Endodermal cell (in vitro differentiated cells): ENCODE measurements around the gene FNDC3A. TPM values are rescaled to one million over a fixed set of nuclear protein-coding genes. Genes with fewer than 3 reads are reported as not detected.
A peak's percentile ranks its signal among the peaks of the same experiment; 100 is the strongest.

Experiments
- DNase-seq: peaks from one replicate; pipeline ENCODE4 v3.0.0-alpha.2; 2017
- H3K27ac ChIP-seq: 2 replicates; pipeline ENCODE4 v1.5.1; 2013; ENCODE audit warnings: mild to moderate bottlenecking, low read depth, low read length, moderate library complexity
- H3K27me3 ChIP-seq: 2 replicates; pipeline ENCODE4 v1.6.1; 2013; ENCODE audit warnings: mild to moderate bottlenecking, low read length, moderate library complexity; ENCODE audit not compliant: insufficient read depth, control insufficient read depth, poor library complexity, severe bottlenecking
- H3K36me3 ChIP-seq: 2 replicates; pipeline ENCODE4 v1.7.0; 2013; ENCODE audit warnings: mild to moderate bottlenecking, low read length, moderate library complexity; ENCODE audit not compliant: control insufficient read depth, insufficient read depth
- H3K4me1 ChIP-seq: one replicate; pipeline ENCODE4 v1.7.0; 2013; ENCODE audit warnings: low read length; ENCODE audit not compliant: control insufficient read depth, insufficient read depth
- H3K4me3 ChIP-seq: 2 replicates; pipeline ENCODE4 v1.5.1; 2013; ENCODE audit warnings: mild to moderate bottlenecking, low read length, moderate library complexity
- H3K9ac ChIP-seq: 2 replicates; pipeline ENCODE4 v1.6.1; 2013; ENCODE audit warnings: mild to moderate bottlenecking, low read length, moderate library complexity; ENCODE audit not compliant: poor library complexity, severe bottlenecking; ENCODE audit errors: extremely low read depth
- H3K9me3 ChIP-seq: 2 replicates; pipeline ENCODE4 v1.6.1; 2013; ENCODE audit warnings: mild to moderate bottlenecking, low read length, moderate library complexity; ENCODE audit not compliant: control insufficient read depth
- H3K27ac Mint-ChIP-seq: 2 replicates; pipeline ENCODE4 v1.8.0; 2020; ENCODE audit warnings: mixed read lengths
- H3K27me3 Mint-ChIP-seq: 2 replicates; pipeline ENCODE4 v1.8.0; 2021; ENCODE audit warnings: mild to moderate bottlenecking, mixed read lengths; ENCODE audit not compliant: insufficient read depth
- H3K36me3 Mint-ChIP-seq: 2 replicates; pipeline ENCODE4 v1.8.0; 2020; ENCODE audit warnings: low read depth, mixed read lengths
- H3K4me1 Mint-ChIP-seq: 2 replicates; pipeline ENCODE4 v1.8.0; 2020; ENCODE audit warnings: mixed read lengths
- H3K4me3 Mint-ChIP-seq: 2 replicates; pipeline ENCODE4 v1.8.0; 2020; ENCODE audit warnings: mild to moderate bottlenecking, moderate library complexity, mixed read lengths
- H3K9me3 Mint-ChIP-seq: 2 replicates; pipeline ENCODE4 v1.8.0; 2020; ENCODE audit warnings: mild to moderate bottlenecking, mixed read lengths
- WGBS, 2 experiments: methylation state at CpG; one replicate each; pipeline versions ENCODE4 v1.1.5 to v1.1.7; 2013; ENCODE audit warnings: missing lambda C conversion rate in 2 of 2, mixed read lengths in 1 of 2; ENCODE audit not compliant: insufficient coverage in 1 of 2, insufficient read length in 1 of 2; 5-methylcytosine and 5-hydroxymethylcytosine counted together
- total RNA-seq, 2 donors: library from RNA; stranded (reverse); fragmentation: NEBNext Ultra II Directional in 1 of 2; extraction: Animal tissue kit (Norgen Biotek cat#: 25700) in 1 of 2; gene quantifications; 2 replicates in 1 of 2; 3 replicates in 1 of 2; pipeline ENCODE4 v1.2.1, GENCODE V29; 2021
- TF ChIP-seq, protein P1 (sequence below): fragments of 200-600 bp; sonication (generic); conservative IDR thresholded peaks from 2 replicates; pipeline ENCODE4 v1.5.0; 2021; ENCODE audit warnings: antibody characterized with exemption, mild to moderate bottlenecking

The FNDC3A gene
- total RNA-seq, 2 donors from 2014 or later, result 42.2 to 42.8 TPM

DNA sequence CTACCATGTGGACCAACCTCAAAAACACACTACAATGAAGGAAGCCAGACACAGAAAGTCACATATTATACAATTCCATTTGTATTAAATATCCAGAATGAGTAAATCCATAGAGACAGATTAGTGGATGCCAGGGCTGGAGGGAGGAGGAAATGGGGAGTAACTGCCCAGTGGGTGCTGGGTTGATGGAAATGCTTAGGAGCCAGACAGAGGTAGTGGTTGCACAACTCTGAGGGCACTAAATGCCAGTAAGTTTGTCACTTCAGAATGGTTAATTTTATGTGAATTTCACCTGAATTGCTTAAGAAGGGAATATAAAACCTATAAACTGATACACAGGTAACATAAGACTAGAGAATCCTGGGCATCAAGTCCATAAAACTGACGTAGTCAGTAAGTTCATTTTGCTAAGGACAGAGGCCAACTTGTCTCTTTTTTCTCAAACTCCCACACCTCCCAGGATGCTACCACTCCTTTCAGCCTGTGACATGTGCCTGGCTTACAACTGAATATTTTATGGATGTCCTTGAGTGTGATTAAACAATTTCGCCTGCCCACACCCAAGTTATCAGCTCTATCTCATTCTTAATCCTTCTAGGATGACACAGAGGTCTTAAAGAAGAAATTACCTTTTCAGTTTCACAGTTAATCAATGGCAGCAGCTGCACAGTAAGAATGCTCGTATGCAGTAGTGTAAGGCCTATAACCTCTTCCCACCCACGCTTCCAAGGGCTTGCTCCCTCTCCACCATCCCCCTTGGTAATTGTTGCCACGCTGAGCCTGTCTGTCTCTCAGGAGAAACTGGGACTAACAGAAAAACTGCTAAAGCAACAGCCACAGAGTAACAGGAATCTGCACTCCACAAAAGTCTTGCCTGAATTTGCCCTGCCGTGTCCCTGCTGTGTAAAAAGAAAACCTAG, 238.5 kb downstream of the FNDC3A start:
- H3K27ac ChIP-seq, result no peak overlapping the region
- no peaks in the 10 kb centered on the region for H3K9me3 Mint-ChIP-seq
- H3K27me3 ChIP-seq, result peaks cover 23% of the 10 kb centered on the region
- H3K4me3 ChIP-seq, result no peak overlapping the region
- no peak for DNase-seq
- no peak overlapping the region for H3K9ac ChIP-seq
- no peaks in the 10 kb centered on the region for H3K9me3 ChIP-seq
- peaks cover 1% of the 10 kb centered on the region for H3K36me3 ChIP-seq
- H3K27me3 Mint-ChIP-seq, result peaks cover 36% of the 10 kb centered on the region
- peaks cover 28% of the 10 kb centered on the region for H3K4me1 Mint-ChIP-seq
- 73 to 82% methylated on average over 4 to 6 of the region's 6 CpGs for WGBS, 2 experiments
- TF ChIP-seq, protein P1, sequence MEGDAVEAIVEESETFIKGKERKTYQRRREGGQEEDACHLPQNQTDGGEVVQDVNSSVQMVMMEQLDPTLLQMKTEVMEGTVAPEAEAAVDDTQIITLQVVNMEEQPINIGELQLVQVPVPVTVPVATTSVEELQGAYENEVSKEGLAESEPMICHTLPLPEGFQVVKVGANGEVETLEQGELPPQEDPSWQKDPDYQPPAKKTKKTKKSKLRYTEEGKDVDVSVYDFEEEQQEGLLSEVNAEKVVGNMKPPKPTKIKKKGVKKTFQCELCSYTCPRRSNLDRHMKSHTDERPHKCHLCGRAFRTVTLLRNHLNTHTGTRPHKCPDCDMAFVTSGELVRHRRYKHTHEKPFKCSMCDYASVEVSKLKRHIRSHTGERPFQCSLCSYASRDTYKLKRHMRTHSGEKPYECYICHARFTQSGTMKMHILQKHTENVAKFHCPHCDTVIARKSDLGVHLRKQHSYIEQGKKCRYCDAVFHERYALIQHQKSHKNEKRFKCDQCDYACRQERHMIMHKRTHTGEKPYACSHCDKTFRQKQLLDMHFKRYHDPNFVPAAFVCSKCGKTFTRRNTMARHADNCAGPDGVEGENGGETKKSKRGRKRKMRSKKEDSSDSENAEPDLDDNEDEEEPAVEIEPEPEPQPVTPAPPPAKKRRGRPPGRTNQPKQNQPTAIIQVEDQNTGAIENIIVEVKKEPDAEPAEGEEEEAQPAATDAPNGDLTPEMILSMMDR, result no peak
- H3K27ac Mint-ChIP-seq, result no peak overlapping the region
- no peak overlapping the region for H3K4me3 Mint-ChIP-seq
- peaks cover 17% of the 10 kb centered on the region for H3K36me3 Mint-ChIP-seq
- H3K4me1 ChIP-seq, result no peaks in the 10 kb centered on the region

DNA sequence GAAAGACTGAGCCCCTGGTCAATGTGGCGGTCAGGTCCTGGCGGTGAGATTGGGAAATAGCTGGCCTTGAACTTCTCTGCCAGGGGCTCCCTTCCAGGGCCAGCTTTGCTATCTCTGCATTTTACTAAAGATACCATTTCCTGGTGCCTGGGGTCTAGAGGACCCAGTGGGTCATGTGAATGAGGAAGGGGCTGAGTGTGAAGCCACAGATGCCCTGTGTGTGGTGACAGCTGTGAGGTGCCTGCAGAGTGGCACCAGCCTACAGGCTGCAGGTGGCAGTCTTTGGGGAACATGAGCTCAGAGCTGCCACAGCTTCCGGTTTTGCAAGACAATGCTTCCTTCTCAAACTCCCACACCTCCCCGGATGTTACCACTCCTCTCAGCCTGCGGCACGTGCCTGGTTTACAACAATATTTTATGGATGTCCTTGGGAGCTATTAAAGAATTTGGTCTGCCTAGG, 239.2 kb downstream of the FNDC3A start:
- Histone ChIP-seq H3K36me3 (no peaks in the 10 kb centered on the region), H3K27me3 (peaks cover 30% of the 10 kb centered on the region), H3K27ac (no peak overlapping the region), H3K4me3 (no peak overlapping the region), H3K9me3 (no peaks in the 10 kb centered on the region), H3K9ac (no peak overlapping the region), H3K4me1 (no peaks in the 10 kb centered on the region)
- Mint-ChIP-seq H3K4me3 (no peak overlapping the region), H3K36me3 (peaks cover 12% of the 10 kb centered on the region), H3K4me1 (peaks cover 28% of the 10 kb centered on the region), H3K27ac (no peak overlapping the region), H3K27me3 (peaks cover 43% of the 10 kb centered on the region), H3K9me3 (no peaks in the 10 kb centered on the region)
- 63 to 69% methylated on average over 5 to 6 of the region's 6 CpGs for WGBS, 2 experiments
- TF ChIP-seq, protein P1, result peak; percentile 51
- DNase-seq, result peak; percentile 78

DNA sequence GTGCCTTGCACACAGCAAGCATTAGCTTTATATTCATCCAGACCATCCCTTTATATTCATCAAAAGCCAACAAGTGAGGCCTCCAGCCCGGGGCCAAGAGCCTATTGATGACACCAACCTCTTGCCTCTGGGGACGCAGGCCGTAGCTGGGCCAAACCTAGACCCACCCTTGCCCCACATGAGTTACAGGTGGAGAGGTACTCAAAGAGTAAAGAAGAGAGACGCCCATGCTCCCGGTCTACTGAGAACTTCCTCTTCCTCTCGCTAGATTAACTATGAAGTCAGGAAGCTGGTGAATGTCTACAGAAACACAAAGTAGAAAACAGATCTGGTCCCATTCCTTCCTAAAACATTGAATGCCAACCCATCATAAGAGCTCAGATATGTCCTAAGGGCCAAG, 240.6 kb downstream of the FNDC3A start:
- Mint-ChIP-seq H3K9me3 (no peaks in the 10 kb centered on the region), H3K27ac (no peak overlapping the region), H3K4me3 (no peak overlapping the region), H3K4me1 (peaks cover 28% of the 10 kb centered on the region), H3K27me3 (peaks cover 54% of the 10 kb centered on the region), H3K36me3 (peaks cover 12% of the 10 kb centered on the region)
- H3K9ac ChIP-seq, result no peak overlapping the region
- 86 to 98% methylated on average over 4 to 6 of the region's 6 CpGs for WGBS, 2 experiments
- peaks cover 44% of the 10 kb centered on the region for H3K27me3 ChIP-seq
- TF ChIP-seq, protein P1, result no peak
- no peaks in the 10 kb centered on the region for H3K36me3 ChIP-seq
- no peaks in the 10 kb centered on the region for H3K4me1 ChIP-seq
- no peak for DNase-seq
- no peak overlapping the region for H3K4me3 ChIP-seq
- H3K9me3 ChIP-seq, result no peaks in the 10 kb centered on the region
- H3K27ac ChIP-seq, result no peak overlapping the region
